HG03571 (cell line): ENCODE measurements around the gene SPRR5.

Source experiments
- ATAC-seq: cut with Tn5 transposase; IDR thresholded peaks from one replicate; pipeline ENCODE4 v1.9.1; 2021; ENCODE audit not compliant: unreplicated experiment

Gene SPRR5

GRCh38 chr1:152942161-152942560 is 4.8 kb upstream of the SPRR5 start:
- ATAC-seq, result no peak

- ATAC-seq, result no peak
Observed at GRCh38 chr1:152946248-152946647, 758 bp upstream of the SPRR5 start.

- ATAC-seq, result no peak
Observed at GRCh38 chr1:152951711-152952110, 4.7 kb downstream of the SPRR5 start.

GRCh38 chr1:152953761-152954160 is 6.8 kb downstream of the SPRR5 start:
- ATAC-seq, result no peak

- ATAC-seq, result no peak
Observed at GRCh38 chr1:152954436-152954835, 7.4 kb downstream of the SPRR5 start.

GRCh38 chr1:152957561-152957960 is 10.6 kb downstream of the SPRR5 start:
- no peak for ATAC-seq

- no peak for ATAC-seq
Observed at GRCh38 chr1:152959273-152959672, 12.3 kb downstream of the SPRR5 start.

- no peak for ATAC-seq
Observed at GRCh38 chr1:152959801-152960451, 12.9 kb downstream of the SPRR5 start.

GRCh38 chr1:152960452-152961044 is 13.5 kb downstream of the SPRR5 start:
- ATAC-seq, result no peak

GRCh38 chr1:152961226-152961891 is 14.4 kb downstream of the SPRR5 start:
- no peak for ATAC-seq

GRCh38 chr1:152962876-152963415 is 15.9 kb downstream of the SPRR5 start:
- no peak for ATAC-seq

GRCh38 chr1:152964536-152964935 is 17.5 kb downstream of the SPRR5 start:
- no peak for ATAC-seq

GRCh38 chr1:152965853-152966252 is 18.8 kb downstream of the SPRR5 start:
- ATAC-seq, result no peak

- ATAC-seq, result no peak
Observed at GRCh38 chr1:152967201-152967600, 20.2 kb downstream of the SPRR5 start.

GRCh38 chr1:152968248-152968647 is 21.2 kb downstream of the SPRR5 start:
- ATAC-seq, result no peak

- no peak for ATAC-seq
Observed at GRCh38 chr1:152969036-152969435, 22.0 kb downstream of the SPRR5 start.

GRCh38 chr1:152970495-152970894 is 23.5 kb downstream of the SPRR5 start, which contains the start of gene SPRR4:
TSS of gene SPRR4 (plus strand) at chr1:152970648. CDS start at chr1:152971891, 1,243 bp downstream.
- no peak for ATAC-seq

- no peak for ATAC-seq
Observed at GRCh38 chr1:152972196-152972886, 25.3 kb downstream of the SPRR5 start.

GRCh38 chr1:152976688-152977087 is 29.7 kb downstream of the SPRR5 start:
- ATAC-seq, result no peak

- ATAC-seq, result no peak
Observed at GRCh38 chr1:152977614-152978013, 30.6 kb downstream of the SPRR5 start.

GRCh38 chr1:152980676-152981075 is 33.7 kb downstream of the SPRR5 start:
- ATAC-seq, result no peak
